Sigmoid colon (tissue), 7 donors: ENCODE measurements around the gene CLEC16A. TPM values are rescaled to one million over a fixed set of nuclear protein-coding genes. Genes with fewer than 3 reads are reported as not detected.

Source experiments
- DNase-seq: peaks from one replicate; pipeline ENCODE4 v3.0.0-alpha.2; 2019
- H3K27ac ChIP-seq, 4 donors: fragments of 200-600 bp; sonication (generic); one replicate each; pipeline ENCODE4 v1.5.1; 2016 to 2019; ENCODE audit warnings: mild to moderate bottlenecking in 1 of 4
- H3K27me3 ChIP-seq, 3 donors: fragments of 200-600 bp; sonication (generic); one replicate each; pipeline ENCODE4 v1.5.1; 2019; ENCODE audit warnings: mild to moderate bottlenecking in 1 of 3
- H3K36me3 ChIP-seq, 4 donors: fragments of 200-600 bp; sonication (generic); one replicate each; pipeline ENCODE4 v1.5.1; 2016 to 2019
- H3K4me1 ChIP-seq, 4 donors: fragments of 200-600 bp; sonication (generic); one replicate each; pipeline ENCODE4 v1.5.1; 2017 to 2019
- H3K4me3 ChIP-seq, 4 donors: fragments of 200-600 bp; sonication (generic); one replicate each; pipeline ENCODE4 v1.5.1; 2017 to 2019; ENCODE audit warnings: mild to moderate bottlenecking in 2 of 4, moderate library complexity in 1 of 4
- H3K9me3 ChIP-seq, 4 donors: fragments of 200-600 bp in 3 of 4; sonication (generic) in 3 of 4; one replicate each; pipeline versions ENCODE4 v1.5.1 to v1.6.1; 2013 to 2019
- EP300 ChIP-seq, 4 donors: sonication (generic); formaldehyde crosslinking; IDR thresholded peaks; one replicate each; pipeline ENCODE4 v1.6.1; 2017; ENCODE audit warnings: antibody characterized with exemption in 4 of 4
- POLR2A ChIP-seq, 2 donors: fragments of 450-650 bp; IDR thresholded peaks; one replicate each; pipeline ENCODE4 v1.6.1; 2016; ENCODE audit warnings: antibody characterized with exemption in 2 of 2, mild to moderate bottlenecking in 2 of 2, moderate library complexity in 2 of 2
- POLR2AphosphoS5 ChIP-seq, 4 donors: sonication (generic); formaldehyde crosslinking; IDR thresholded peaks; one replicate each; pipeline ENCODE4 v1.6.1; 2017; ENCODE audit warnings: antibody characterized with exemption in 4 of 4
- WGBS, 2 donors: extraction: QIAGEN DNeasy Blood & Tissue Kit; methylation state at CpG; one replicate each; pipeline ENCODE4 v1.1.7; 2013; 5-methylcytosine and 5-hydroxymethylcytosine counted together
- intact Hi-C: fragments of 100-400 bp; cut with DNase I; formaldehyde crosslinking; loops from one replicate; pipeline ENCODE4 v1.15.1; 2023
- polyA plus RNA-seq, 3 donors: library from polyadenylated mRNA; stranded (reverse); fragments of 200-250 nt; gene quantifications; one replicate each; pipeline ENCODE4 v1.2.3, GENCODE V29; 2013
- total RNA-seq, 4 donors: library from RNA; depleted of rRNA; stranded (reverse); fragments of >200 nt; gene quantifications; one replicate each; pipeline ENCODE4 v1.1.0, GENCODE V29; 2016
- TF ChIP-seq, protein P1 (sequence below), 4 experiments: fragments of 450-650 bp in 3 of 4; fragments of 200-600 bp in 1 of 4; IDR thresholded peaks; one replicate each; pipeline ENCODE4 v1.5.1; 2016 to 2019; ENCODE audit warnings: antibody characterized with exemption in 4 of 4, mild to moderate bottlenecking in 3 of 4, moderate library complexity in 2 of 4
- donor health status: healthy with polysubstance abuse.
- donor health status: Bipolar disorder and iron deficiency.
- donor health status: healthy.

The CLEC16A gene
- total and polyA plus RNA-seq, 7 donors, result 9.6 to 35.2 (median 24.6) TPM

DNA sequence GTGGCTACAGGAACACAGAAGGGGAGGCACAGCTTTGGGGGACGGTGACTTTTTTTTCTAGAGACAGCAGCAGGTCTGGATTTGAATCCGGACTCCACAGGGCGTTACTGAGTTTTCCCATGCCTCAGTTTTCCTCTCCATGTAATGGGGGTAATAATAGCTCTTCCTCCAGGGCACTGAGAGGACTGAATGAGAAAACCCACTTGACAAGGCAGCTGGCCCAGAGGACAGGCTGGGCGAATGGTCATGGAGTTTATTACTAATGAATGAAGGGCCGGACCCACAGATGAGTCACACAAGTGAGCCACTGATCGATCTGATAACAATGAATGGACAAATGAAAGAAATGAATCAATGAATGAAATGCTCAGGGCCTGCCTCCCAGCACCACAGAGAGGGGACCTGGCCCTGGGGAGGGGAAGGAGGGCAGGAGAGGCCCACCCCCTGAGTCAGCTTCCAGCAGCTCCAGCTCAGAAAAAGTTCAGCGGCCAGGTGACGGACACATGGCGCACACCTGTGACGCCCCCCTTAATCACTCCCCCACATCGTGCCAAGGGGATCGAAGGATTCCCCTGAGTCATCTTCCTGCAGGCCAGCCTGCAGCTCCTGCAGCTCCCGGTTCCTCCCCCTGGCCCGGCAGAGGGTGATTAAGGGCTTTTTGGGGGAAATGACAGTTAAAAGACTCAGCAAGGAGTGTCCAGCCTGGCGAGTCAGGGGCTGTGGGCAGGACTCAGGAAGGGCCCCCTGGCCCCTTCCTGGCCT is 257.3 kb downstream of the CLEC16A start:
- Histone ChIP-seq H3K36me3 (no peaks in the 10 kb centered on the region), H3K4me1 (no peaks in the 10 kb centered on the region), H3K9me3 (no peaks in the 10 kb centered on the region), H3K27ac (no peak overlapping the region), H3K4me3 (no peak overlapping the region), H3K27me3 (no peaks in the 10 kb centered on the region)
- DNase-seq, result no peak
- intact Hi-C loops, result no loop called here
- WGBS, 2 donors, result 58 to 62% methylated on average over 15 of the region's 15 CpGs
- TF ChIP-seq, protein P1, sequence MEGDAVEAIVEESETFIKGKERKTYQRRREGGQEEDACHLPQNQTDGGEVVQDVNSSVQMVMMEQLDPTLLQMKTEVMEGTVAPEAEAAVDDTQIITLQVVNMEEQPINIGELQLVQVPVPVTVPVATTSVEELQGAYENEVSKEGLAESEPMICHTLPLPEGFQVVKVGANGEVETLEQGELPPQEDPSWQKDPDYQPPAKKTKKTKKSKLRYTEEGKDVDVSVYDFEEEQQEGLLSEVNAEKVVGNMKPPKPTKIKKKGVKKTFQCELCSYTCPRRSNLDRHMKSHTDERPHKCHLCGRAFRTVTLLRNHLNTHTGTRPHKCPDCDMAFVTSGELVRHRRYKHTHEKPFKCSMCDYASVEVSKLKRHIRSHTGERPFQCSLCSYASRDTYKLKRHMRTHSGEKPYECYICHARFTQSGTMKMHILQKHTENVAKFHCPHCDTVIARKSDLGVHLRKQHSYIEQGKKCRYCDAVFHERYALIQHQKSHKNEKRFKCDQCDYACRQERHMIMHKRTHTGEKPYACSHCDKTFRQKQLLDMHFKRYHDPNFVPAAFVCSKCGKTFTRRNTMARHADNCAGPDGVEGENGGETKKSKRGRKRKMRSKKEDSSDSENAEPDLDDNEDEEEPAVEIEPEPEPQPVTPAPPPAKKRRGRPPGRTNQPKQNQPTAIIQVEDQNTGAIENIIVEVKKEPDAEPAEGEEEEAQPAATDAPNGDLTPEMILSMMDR (IDR thresholded peaks at IDR 0.05), result no peak
- TF ChIP-seq POLR2AphosphoS5 (IDR thresholded peaks at IDR 0.05) (no peak), EP300 (IDR thresholded peaks at IDR 0.05) (no peak), POLR2A (IDR thresholded peaks at IDR 0.05) (no peak)

DNA sequence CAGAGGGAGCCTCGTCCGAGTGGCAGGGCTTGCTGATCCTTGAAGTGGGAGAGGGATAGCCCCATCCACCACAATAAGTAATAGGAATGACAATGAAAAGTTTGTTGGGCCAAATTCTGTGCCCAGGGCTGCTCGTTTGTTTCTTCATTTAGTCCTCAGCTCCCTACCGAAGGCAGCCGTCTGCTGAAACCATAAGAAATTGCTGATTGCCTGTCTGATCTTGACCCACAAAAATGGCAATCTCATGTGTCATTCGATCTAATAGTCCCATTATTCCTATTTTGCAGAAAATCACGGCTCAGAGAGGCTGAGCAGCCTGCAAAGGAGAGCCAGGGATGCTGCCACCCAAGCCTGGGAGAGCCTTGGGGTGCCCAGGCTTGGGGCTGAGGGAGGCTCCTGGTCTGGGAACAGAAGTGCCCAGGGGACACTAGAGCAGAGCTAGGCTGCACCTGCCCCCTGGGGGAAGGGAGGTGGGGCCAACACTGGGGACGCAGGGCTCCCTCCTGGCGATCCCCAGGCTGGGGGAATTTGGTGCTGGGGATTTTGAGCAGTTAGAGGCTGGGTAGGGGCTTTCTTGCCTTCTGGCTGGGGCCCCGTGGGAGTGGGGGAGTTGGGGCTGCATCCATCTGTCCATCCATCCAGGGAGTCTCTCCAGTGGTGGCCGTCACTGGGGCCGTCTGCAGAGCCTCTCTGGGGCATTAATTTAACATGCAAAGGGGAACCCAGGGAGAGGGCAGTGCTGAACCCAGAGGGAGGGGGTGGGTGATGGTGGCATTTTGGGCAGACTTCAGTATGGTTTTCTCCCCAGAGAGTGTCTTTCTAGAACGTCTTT is 258.1 kb downstream of the CLEC16A start:
- H3K4me3 ChIP-seq, result no peak overlapping the region
- 60 to 67% methylated on average over 13 of the region's 13 CpGs for WGBS, 2 donors
- H3K27ac ChIP-seq, result no peak overlapping the region
- DNase-seq, result no peak
- intact Hi-C loops, result no loop called here
- no peak for TF ChIP-seq EP300 (IDR thresholded peaks at IDR 0.05)
- no peak for TF ChIP-seq POLR2A (IDR thresholded peaks at IDR 0.05)
- no peak for TF ChIP-seq POLR2AphosphoS5 (IDR thresholded peaks at IDR 0.05)
- TF ChIP-seq, protein P1 (IDR thresholded peaks at IDR 0.05), result no peak
- no peaks in the 10 kb centered on the region for H3K9me3 ChIP-seq
- no peaks in the 10 kb centered on the region for H3K4me1 ChIP-seq
- H3K36me3 ChIP-seq, result no peaks in the 10 kb centered on the region
- H3K27me3 ChIP-seq, result no peaks in the 10 kb centered on the region

DNA sequence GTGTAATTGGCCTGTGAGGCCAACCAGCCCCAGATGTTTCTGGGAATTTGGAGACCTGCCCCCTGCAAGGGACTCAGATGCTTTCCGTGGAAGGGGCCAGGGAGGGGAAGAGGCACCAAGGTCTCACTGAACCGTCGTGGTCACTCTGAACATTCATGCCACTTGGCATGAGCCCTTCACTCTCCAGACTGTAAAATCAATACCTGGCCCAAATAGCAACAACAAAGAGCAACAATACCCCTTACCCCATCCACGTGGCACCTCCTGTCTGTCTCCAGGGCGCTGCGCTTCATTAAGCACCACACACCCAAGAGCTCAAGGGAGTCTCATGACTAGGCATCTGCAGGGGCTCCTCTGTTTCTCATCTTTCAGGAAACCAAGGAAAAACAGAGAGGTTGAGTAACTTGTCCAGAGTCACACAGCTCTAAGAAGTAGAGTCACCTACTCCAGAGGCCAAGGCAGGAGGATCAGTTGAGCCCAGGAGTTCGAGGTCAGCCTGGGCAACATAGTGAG is 258.8 kb downstream of the CLEC16A start:
- TF ChIP-seq, protein P1 (IDR thresholded peaks at IDR 0.05), result no peak
- no peak for TF ChIP-seq POLR2A (IDR thresholded peaks at IDR 0.05)
- no peak for TF ChIP-seq POLR2AphosphoS5 (IDR thresholded peaks at IDR 0.05)
- TF ChIP-seq EP300 (IDR thresholded peaks at IDR 0.05), result no peak
- intact Hi-C loops, result no loop called here
- no peaks in the 10 kb centered on the region for H3K4me1 ChIP-seq
- no peaks in the 10 kb centered on the region for H3K36me3 ChIP-seq
- no peak overlapping the region for H3K4me3 ChIP-seq
- no peaks in the 10 kb centered on the region for H3K9me3 ChIP-seq
- no peaks in the 10 kb centered on the region for H3K27me3 ChIP-seq
- 82 to 84% methylated on average over 7 of the region's 7 CpGs for WGBS, 2 donors
- no peak overlapping the region for H3K27ac ChIP-seq
- no peak for DNase-seq

DNA sequence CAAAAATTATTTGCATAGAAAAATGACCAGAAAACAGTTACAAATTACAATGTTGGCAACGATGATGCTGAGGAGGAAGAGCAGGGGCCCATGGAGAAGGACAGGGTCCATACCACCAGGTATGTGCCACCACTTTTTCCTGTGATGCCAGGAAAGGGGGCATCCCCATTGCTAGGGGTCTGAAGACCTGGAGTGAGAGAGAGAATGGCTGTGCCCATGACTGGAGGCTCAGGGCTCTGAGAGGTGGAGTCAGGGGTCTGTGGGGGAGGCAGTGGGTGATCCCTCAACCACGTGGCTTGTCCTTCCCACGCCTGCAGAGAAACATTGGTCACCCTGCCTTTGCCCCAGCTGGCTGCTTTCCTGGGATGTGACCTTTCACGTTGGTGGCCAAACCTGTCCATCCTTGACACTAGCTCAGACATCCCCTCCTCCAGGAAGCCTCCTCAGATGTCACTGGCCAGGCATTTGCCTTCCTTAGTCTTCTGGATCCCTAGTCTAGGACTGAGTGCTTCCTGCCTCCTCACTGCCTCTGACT is 260.2 kb downstream of the CLEC16A start:
- DNase-seq, result no peak
- TF ChIP-seq POLR2AphosphoS5 (IDR thresholded peaks at IDR 0.05) (no peak), EP300 (IDR thresholded peaks at IDR 0.05) (no peak), POLR2A (IDR thresholded peaks at IDR 0.05) (no peak)
- TF ChIP-seq, protein P1 (IDR thresholded peaks at IDR 0.05), result no peak
- H3K36me3 ChIP-seq, result no peaks in the 10 kb centered on the region
- intact Hi-C loops, result no loop called here
- no peak overlapping the region for H3K4me3 ChIP-seq
- no peak overlapping the region for H3K27ac ChIP-seq
- WGBS, 2 donors, result 60 to 73% methylated on average over 4 of the region's 4 CpGs
- no peaks in the 10 kb centered on the region for H3K9me3 ChIP-seq
- no peaks in the 10 kb centered on the region for H3K4me1 ChIP-seq
- no peaks in the 10 kb centered on the region for H3K27me3 ChIP-seq
